HFFc6 (cell line): Measurements from ENCODE around the gene TTC38. TPM values are rescaled to one million over a fixed set of nuclear protein-coding genes. Genes with fewer than 3 reads are reported as not detected.

Experiments used
- DNase-seq: peaks from one replicate; pipeline ENCODE4 v3.0.0-alpha.2; 2018
- H3K27ac Mint-ChIP-seq: 2 replicates; pipeline ENCODE4 v1.8.0; 2020; ENCODE audit warnings: mild to moderate bottlenecking, mixed read lengths
- H3K27me3 Mint-ChIP-seq: 2 replicates; pipeline ENCODE4 v1.8.0; 2021; ENCODE audit warnings: mild to moderate bottlenecking, moderate library complexity, mixed read lengths; ENCODE audit not compliant: insufficient read depth
- H3K36me3 Mint-ChIP-seq: 2 replicates; pipeline ENCODE4 v1.8.0; 2021; ENCODE audit warnings: low read depth, mixed read lengths
- H3K4me1 Mint-ChIP-seq: 2 replicates; pipeline ENCODE4 v1.8.0; 2020; ENCODE audit warnings: low read depth, mixed read lengths
- H3K4me3 Mint-ChIP-seq: 2 replicates; pipeline ENCODE4 v1.8.0; 2020; ENCODE audit warnings: mild to moderate bottlenecking, moderate library complexity, mixed read lengths
- H3K9me3 Mint-ChIP-seq: 2 replicates; pipeline ENCODE4 v1.8.0; 2020; ENCODE audit warnings: mild to moderate bottlenecking, mixed read lengths
- CTCF ChIP-seq: fragments of 200-600 bp; sonication (generic); IDR thresholded peaks from 2 replicates; pipeline ENCODE4 v1.5.0; 2021; ENCODE audit warnings: antibody characterized with exemption, mild to moderate bottlenecking
- total RNA-seq, 6 experiments: library from RNA; stranded (reverse); fragmentation: NEBNext Ultra II Directional; extraction: Animal tissue kit (Norgen Biotek cat#: 25700); gene quantifications; 2 replicates in 1 of 6; 3 replicates in 5 of 6; pipeline ENCODE4 v1.2.3, GENCODE V29; 2021

Gene TTC38
- total RNA-seq, 6 experiments from 2014 or later = 31.2 to 38.6 (median 36.6) TPM

- Mint-ChIP-seq H3K4me1 (peaks cover 17% of the 10 kb centered on the region), H3K27me3 (no peaks in the 10 kb centered on the region; the same call in 1 of the 2 replicates), H3K9me3 (no peaks in the 10 kb centered on the region; the same call in 1 of the 2 replicates), H3K36me3 (peaks cover 18% of the 10 kb centered on the region), H3K27ac (no peak overlapping the region), H3K4me3 (no peak overlapping the region)
- no peak for DNase-seq
- no peak for TF ChIP-seq CTCF
These were observed 22.5 kb downstream of the TTC38 start for GRCh38 chr22:46290121-46290842.

- peaks cover under 1% of the 10 kb centered on the region; the same call in 1 of the 2 replicates for H3K27me3 Mint-ChIP-seq
- no peak for DNase-seq
- H3K27ac Mint-ChIP-seq = no peak overlapping the region
- no peaks in the 10 kb centered on the region; the same call in 1 of the 2 replicates for H3K9me3 Mint-ChIP-seq
- TF ChIP-seq CTCF = no peak
- no peak overlapping the region for H3K4me3 Mint-ChIP-seq
- peaks cover 25% of the 10 kb centered on the region for H3K4me1 Mint-ChIP-seq
- peaks cover 11% of the 10 kb centered on the region for H3K36me3 Mint-ChIP-seq
These were observed 23.3 kb downstream of the TTC38 start for GRCh38 chr22:46290843-46291785.

GRCh38 chr22:46292173-46292572 is 24.4 kb downstream of the TTC38 start:
- no peak overlapping the region for H3K4me3 Mint-ChIP-seq
- H3K36me3 Mint-ChIP-seq = peaks cover 10% of the 10 kb centered on the region
- H3K27me3 Mint-ChIP-seq = peaks cover 6% of the 10 kb centered on the region
- H3K4me1 Mint-ChIP-seq = peaks cover 32% of the 10 kb centered on the region
- no peaks in the 10 kb centered on the region; the same call in 1 of the 2 replicates for H3K9me3 Mint-ChIP-seq
- no peak for TF ChIP-seq CTCF
- H3K27ac Mint-ChIP-seq = no peak overlapping the region
- no peak for DNase-seq

- Mint-ChIP-seq H3K36me3 (peaks cover 15% of the 10 kb centered on the region), H3K27me3 (peaks cover 6% of the 10 kb centered on the region), H3K4me3 (no peak overlapping the region), H3K4me1 (peaks cover 38% of the 10 kb centered on the region), H3K9me3 (no peaks in the 10 kb centered on the region; the same call in 1 of the 2 replicates), H3K27ac (no peak overlapping the region)
- no peak for DNase-seq
- TF ChIP-seq CTCF = no peak
These were observed 24.9 kb downstream of the TTC38 start for GRCh38 chr22:46292732-46293131.

- no peak; the same call in 1 of the 2 replicates for TF ChIP-seq CTCF
- H3K4me3 Mint-ChIP-seq = no peak overlapping the region; the same call in 1 of the 2 replicates
- DNase-seq = peak; percentile 65
- peak overlapping the region; percentile 80 for H3K27ac Mint-ChIP-seq
- peaks cover 44% of the 10 kb centered on the region for H3K4me1 Mint-ChIP-seq
- H3K36me3 Mint-ChIP-seq = peaks cover 19% of the 10 kb centered on the region
- H3K27me3 Mint-ChIP-seq = peaks cover 6% of the 10 kb centered on the region
- no peaks in the 10 kb centered on the region; the same call in 1 of the 2 replicates for H3K9me3 Mint-ChIP-seq
These were observed 25.9 kb downstream of the TTC38 start for GRCh38 chr22:46293577-46294260.
